ENCODE data around the gene MIER1.

- TF ChIP-seq CTCF (IDR thresholded peaks at IDR 0.05) (no peak), POLR2A (IDR thresholded peaks at IDR 0.05) (no peak)
These were observed 5.0 kb upstream of the MIER1 start for GRCh38 chr1:66919828-66920227.
